Left ventricle myocardium inferior (tissue), 1 donor: ENCODE data around the gene NAB1. TPM values are rescaled to one million over a fixed set of nuclear protein-coding genes. Genes with fewer than 3 reads are reported as not detected.

ENCODE experiments used
- DNase-seq: peaks from one replicate; pipeline ENCODE4 v3.0.0-alpha.2; 2020
- H3K27ac ChIP-seq: fragments of 200-600 bp; replicated peaks from 2 replicates; pipeline ENCODE4 v1.8.0; 2021
- H3K27me3 ChIP-seq: fragments of 200-600 bp; 2 replicates; pipeline ENCODE4 v1.8.0; 2021; ENCODE audit warnings: low read depth
- H3K36me3 ChIP-seq: fragments of 200-600 bp; 2 replicates; pipeline ENCODE4 v1.8.0; 2021
- H3K4me1 ChIP-seq: fragments of 200-600 bp; 2 replicates; pipeline ENCODE4 v1.8.0; 2021
- H3K4me3 ChIP-seq: fragments of 200-600 bp; 2 replicates; pipeline ENCODE4 v1.8.0; 2021; ENCODE audit warnings: mild to moderate bottlenecking, moderate library complexity
- H3K9me3 ChIP-seq: fragments of 200-600 bp; replicated peaks from 2 replicates; pipeline ENCODE4 v1.8.0; 2021
- CTCF ChIP-seq: fragments of 200-600 bp; IDR thresholded peaks from 2 replicates; pipeline ENCODE4 v1.8.0; 2021; ENCODE audit warnings: antibody characterized with exemption, mild to moderate bottlenecking, borderline replicate concordance
- intact Hi-C: fragments of 100-400 bp; cut with micrococcal nuclease; formaldehyde crosslinking; loops from one replicate; pipeline ENCODE4 v1.11.0; 2022
- total RNA-seq: library from RNA; stranded (reverse); fragmentation: NEBNext Ultra II Directional; extraction: Animal tissue kit (Norgen Biotek cat#: 25700); gene quantifications from one replicate; pipeline ENCODE4 v1.2.1, GENCODE V29; 2021
- donor health status: DM: no; HTN: yes; CAD: no; lungs with severe emphysema.

Gene NAB1
- total RNA-seq, 1 donor from 2014 or later = 30.2 TPM

GRCh38 chr2:190711069-190711468 lies 62.2 kb downstream of the NAB1 start:
- no peaks in the 10 kb centered on the region for H3K4me1 ChIP-seq
- no peak for TF ChIP-seq CTCF
- H3K4me3 ChIP-seq = no peak overlapping the region
- DNase-seq = no peak
- H3K36me3 ChIP-seq = no peaks in the 10 kb centered on the region
- H3K27me3 ChIP-seq = no peaks in the 10 kb centered on the region
- no peak overlapping the region for H3K27ac ChIP-seq
- H3K9me3 ChIP-seq = no peaks in the 10 kb centered on the region
- intact Hi-C loops = no loop called here

- TF ChIP-seq CTCF = no peak
- intact Hi-C loops = no loop called here
- Histone ChIP-seq H3K36me3 (no peaks in the 10 kb centered on the region), H3K27ac (no peak overlapping the region), H3K4me3 (no peak overlapping the region), H3K27me3 (no peaks in the 10 kb centered on the region), H3K9me3 (no peaks in the 10 kb centered on the region), H3K4me1 (peaks cover 12% of the 10 kb centered on the region)
- no peak for DNase-seq
These were observed 64.6 kb downstream of the NAB1 start for GRCh38 chr2:190713471-190713870.

- no peak overlapping the region for H3K27ac ChIP-seq
- DNase-seq = no peak
- H3K27me3 ChIP-seq = no peaks in the 10 kb centered on the region
- no peaks in the 10 kb centered on the region for H3K9me3 ChIP-seq
- no peak for TF ChIP-seq CTCF
- H3K36me3 ChIP-seq = no peaks in the 10 kb centered on the region
- H3K4me1 ChIP-seq = peaks cover 22% of the 10 kb centered on the region
- intact Hi-C loops = no loop called here
- H3K4me3 ChIP-seq = no peak overlapping the region
These were observed 66.1 kb downstream of the NAB1 start for GRCh38 chr2:190714958-190715357.

- Histone ChIP-seq H3K36me3 (no peaks in the 10 kb centered on the region), H3K4me1 (peaks cover 22% of the 10 kb centered on the region), H3K4me3 (no peak overlapping the region), H3K9me3 (no peaks in the 10 kb centered on the region), H3K27ac (no peak overlapping the region), H3K27me3 (no peaks in the 10 kb centered on the region)
- TF ChIP-seq CTCF = no peak
- no peak for DNase-seq
- intact Hi-C loops = no loop called here
These were observed 67.4 kb downstream of the NAB1 start for GRCh38 chr2:190716176-190716807.

GRCh38 chr2:190717306-190717705 lies 68.4 kb downstream of the NAB1 start:
- no peak for DNase-seq
- Histone ChIP-seq H3K27me3 (no peaks in the 10 kb centered on the region), H3K36me3 (no peaks in the 10 kb centered on the region), H3K4me3 (no peak overlapping the region), H3K27ac (no peak overlapping the region), H3K9me3 (no peaks in the 10 kb centered on the region), H3K4me1 (peaks cover 29% of the 10 kb centered on the region)
- intact Hi-C loops = no loop called here
- TF ChIP-seq CTCF = no peak
